IPS-20b (cell line): ENCODE results near the gene PPP2R2D.

Experiments used
- H3K27ac ChIP-seq: one replicate; pipeline ENCODE4 v1.5.1; 2013; ENCODE audit warnings: low read length
- H3K27me3 ChIP-seq: 2 replicates; pipeline ENCODE4 v1.6.1; 2013; ENCODE audit warnings: mild to moderate bottlenecking, low read length, inconsistent platforms; ENCODE audit not compliant: insufficient read depth
- H3K36me3 ChIP-seq: 2 replicates; pipeline ENCODE4 v1.6.1; 2013; ENCODE audit warnings: low read depth, mild to moderate bottlenecking, inconsistent platforms, low read length, moderate library complexity; ENCODE audit not compliant: insufficient read depth
- H3K4me1 ChIP-seq: 2 replicates; pipeline ENCODE4 v1.6.1; 2013; ENCODE audit warnings: mild to moderate bottlenecking, control low read depth, inconsistent platforms, low read length, moderate library complexity; ENCODE audit not compliant: insufficient read depth
- H3K4me3 ChIP-seq: 2 replicates; pipeline ENCODE4 v1.5.1; 2013; ENCODE audit warnings: mild to moderate bottlenecking, low read length, inconsistent platforms
- H3K9ac ChIP-seq: 2 replicates; pipeline ENCODE4 v1.6.1; 2013; ENCODE audit warnings: low read depth, mild to moderate bottlenecking, inconsistent platforms, low read length, moderate library complexity
- H3K9me3 ChIP-seq: 2 replicates; pipeline ENCODE4 v1.6.1; 2013; ENCODE audit warnings: mild to moderate bottlenecking, low read depth, low read length, inconsistent platforms; ENCODE audit not compliant: insufficient read depth

Gene PPP2R2D

DNA sequence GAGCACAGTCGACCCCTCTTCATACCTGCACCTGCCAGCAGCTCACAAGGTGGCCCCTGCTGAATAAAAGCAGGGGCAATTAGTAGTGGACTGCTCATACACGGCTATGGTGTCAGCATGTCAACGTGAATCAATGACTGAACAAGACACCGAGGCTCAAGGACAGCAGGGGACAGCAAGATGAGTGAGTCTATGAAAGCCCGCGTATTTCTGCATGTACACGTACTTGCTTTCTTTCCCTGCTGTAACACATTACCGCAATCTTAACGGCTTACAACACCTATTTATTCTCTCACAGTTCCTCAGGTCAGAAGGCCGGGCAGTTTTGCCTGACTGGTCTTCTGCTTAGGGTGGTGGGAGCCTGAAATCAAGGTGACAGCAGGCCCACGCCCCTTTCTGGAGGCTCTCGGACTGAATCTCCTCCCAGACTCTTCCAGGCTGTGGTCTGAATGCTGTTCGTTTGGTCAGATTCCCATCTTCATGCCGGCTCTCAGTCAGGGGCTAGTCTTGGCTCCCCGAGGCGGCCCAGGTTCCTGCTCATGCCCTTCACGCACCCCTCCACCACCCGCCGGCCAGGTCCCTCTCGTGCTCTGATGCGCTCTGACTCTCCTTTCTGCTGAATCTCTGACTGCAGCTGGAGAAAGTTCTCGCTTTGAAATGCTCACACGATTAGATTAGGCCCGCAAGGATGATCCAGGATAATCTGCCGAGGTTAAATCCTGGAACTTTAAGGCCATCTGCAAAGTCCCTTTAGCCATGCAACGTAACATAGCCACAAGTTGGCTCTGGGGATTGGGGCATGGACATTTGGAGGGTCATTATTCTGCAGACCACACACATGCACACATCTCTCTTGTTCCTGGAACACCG, 7.8 kb upstream of the PPP2R2D start:
- H3K27ac ChIP-seq = no peak overlapping the region
- no peak overlapping the region for H3K9ac ChIP-seq
- no peaks in the 10 kb centered on the region for H3K36me3 ChIP-seq
- no peak overlapping the region for H3K4me3 ChIP-seq
- H3K27me3 ChIP-seq = peaks cover 9% of the 10 kb centered on the region; the same call in 1 of the 2 replicates
- H3K9me3 ChIP-seq = no peaks in the 10 kb centered on the region
- H3K4me1 ChIP-seq = no peaks in the 10 kb centered on the region

DNA sequence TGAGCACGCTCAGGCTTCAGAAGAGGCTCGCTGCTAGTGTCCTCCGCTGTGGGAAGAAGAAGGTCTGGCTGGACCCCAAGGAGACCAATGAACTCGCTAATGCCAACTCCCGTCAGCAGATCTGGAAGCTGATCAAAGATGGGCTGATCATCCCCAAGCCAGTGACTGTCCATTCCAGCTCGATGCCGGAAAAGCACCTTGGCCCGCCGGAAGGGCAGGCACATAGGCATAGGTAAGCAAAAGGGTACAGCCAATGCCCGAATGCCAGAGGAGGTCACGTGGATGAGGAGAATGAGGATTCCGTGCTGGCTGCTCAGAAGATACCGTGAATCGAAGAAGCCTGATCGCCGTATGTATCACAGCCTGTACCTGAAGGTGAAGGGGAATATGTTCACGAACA, 5.7 kb upstream of the PPP2R2D start:
- peaks cover 26% of the 10 kb centered on the region for H3K27me3 ChIP-seq
- H3K9me3 ChIP-seq = no peaks in the 10 kb centered on the region
- no peaks in the 10 kb centered on the region for H3K36me3 ChIP-seq
- H3K27ac ChIP-seq = no peak overlapping the region
- H3K4me1 ChIP-seq = no peaks in the 10 kb centered on the region
- H3K4me3 ChIP-seq = no peak overlapping the region
- no peak overlapping the region for H3K9ac ChIP-seq

DNA sequence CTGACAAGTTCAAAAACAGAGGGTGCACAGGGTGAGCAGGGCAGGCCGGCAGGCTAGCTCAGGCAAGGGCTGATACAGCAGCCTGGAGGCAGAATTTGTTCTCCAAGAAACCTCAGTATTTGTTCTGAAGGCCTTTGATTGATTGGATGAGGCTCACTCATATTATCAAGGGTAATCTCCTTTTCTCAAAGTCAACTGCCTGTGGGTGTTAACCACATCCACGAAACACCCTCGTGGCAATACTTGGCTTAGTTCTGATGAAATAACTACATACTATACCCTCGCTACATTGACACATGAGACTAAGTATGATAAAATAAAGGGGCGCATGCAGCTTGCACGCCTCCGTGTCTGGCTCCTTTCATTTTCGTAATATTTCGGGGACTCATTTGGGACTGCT, 4.4 kb upstream of the PPP2R2D start:
- no peaks in the 10 kb centered on the region for H3K4me1 ChIP-seq
- no peaks in the 10 kb centered on the region for H3K9me3 ChIP-seq
- H3K9ac ChIP-seq = no peak overlapping the region
- no peaks in the 10 kb centered on the region for H3K36me3 ChIP-seq
- no peak overlapping the region for H3K4me3 ChIP-seq
- no peak overlapping the region for H3K27ac ChIP-seq
- H3K27me3 ChIP-seq = peaks cover 26% of the 10 kb centered on the region

DNA sequence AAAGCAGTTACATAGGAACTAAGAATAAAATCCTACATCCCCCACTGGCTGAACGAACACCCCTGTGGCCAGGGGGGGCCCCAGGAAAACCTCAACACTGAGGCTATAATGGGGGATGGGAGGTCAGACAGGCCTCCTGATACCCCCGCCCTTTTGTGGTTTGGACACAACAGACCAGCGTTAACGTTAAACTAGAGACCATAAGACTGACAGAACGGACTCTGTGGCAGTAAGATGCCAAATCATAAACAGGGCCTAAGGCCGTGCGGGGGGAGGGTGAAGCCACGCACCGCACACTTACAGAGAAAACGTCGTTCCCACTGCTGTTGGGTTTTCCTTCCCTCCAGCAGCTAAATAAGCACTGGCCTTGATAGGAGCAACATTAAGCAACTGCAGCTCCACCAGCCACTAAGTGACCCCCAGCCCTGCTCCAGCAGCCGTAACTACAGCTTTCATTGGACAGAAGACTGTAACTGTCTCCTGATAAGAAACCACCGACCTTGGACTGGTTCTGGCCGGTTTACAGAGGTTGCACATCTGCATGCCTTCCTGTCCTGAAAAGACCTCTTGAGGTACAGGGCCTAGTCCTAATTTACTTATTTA, 3.4 kb upstream of the PPP2R2D start:
- 0 out of 2 replicates have a peak, but pooled peaks cover 1% of the 10 kb centered on the region for H3K36me3 ChIP-seq
- H3K27me3 ChIP-seq = peaks cover 16% of the 10 kb centered on the region
- no peak overlapping the region for H3K9ac ChIP-seq
- H3K9me3 ChIP-seq = no peaks in the 10 kb centered on the region
- H3K4me1 ChIP-seq = peaks cover 5% of the 10 kb centered on the region; the same call in 1 of the 2 replicates
- no peak overlapping the region for H3K4me3 ChIP-seq
- H3K27ac ChIP-seq = no peak overlapping the region

DNA sequence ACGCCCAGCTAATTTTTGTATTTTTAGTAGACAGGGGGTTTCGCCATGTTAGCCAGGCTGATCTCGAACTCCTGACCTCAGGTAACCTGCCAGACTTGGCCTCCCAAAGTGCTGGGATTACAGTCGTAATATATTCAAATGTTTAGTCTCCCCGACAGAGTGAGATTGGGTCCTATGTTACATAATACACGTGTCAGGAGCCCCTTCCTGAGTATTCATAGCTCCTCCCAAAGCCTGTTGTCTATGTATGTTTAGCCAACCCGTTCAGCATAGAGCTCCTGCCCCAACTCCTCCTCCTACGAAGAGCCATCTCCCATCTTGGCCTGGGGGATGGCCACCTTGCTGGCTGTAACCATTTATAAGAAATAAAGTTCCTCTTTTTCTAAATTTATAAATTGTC, 2.7 kb upstream of the PPP2R2D start:
- Histone ChIP-seq H3K27me3 (peaks cover 16% of the 10 kb centered on the region), H3K9ac (no peak overlapping the region), H3K4me3 (no peak overlapping the region), H3K36me3 (0 out of 2 replicates have a peak, but pooled peaks cover 6% of the 10 kb centered on the region), H3K9me3 (no peaks in the 10 kb centered on the region), H3K4me1 (peaks cover 10% of the 10 kb centered on the region; the same call in 1 of the 2 replicates), H3K27ac (no peak overlapping the region)

DNA sequence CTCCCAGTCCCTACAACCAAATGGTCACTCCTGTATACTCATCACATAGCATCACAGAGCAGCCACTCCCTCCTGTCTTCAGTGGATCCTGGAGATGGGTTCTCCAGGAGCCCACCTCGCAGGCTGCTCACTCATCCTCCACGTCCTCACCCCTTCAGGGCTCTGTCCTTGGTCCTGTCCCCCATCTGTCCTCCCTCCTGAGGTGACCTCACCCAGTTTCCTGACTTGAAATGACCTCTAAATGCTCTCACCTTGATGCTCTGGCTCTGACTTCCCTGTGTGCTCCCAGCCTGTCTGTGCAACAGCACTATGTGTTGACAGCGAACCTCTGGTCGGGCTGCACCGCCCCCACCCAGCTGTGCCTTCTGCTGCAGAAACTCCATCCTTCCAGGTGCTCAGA, 2.1 kb upstream of the PPP2R2D start:
- Histone ChIP-seq H3K4me3 (no peak overlapping the region), H3K4me1 (peaks cover 10% of the 10 kb centered on the region; the same call in 1 of the 2 replicates), H3K9me3 (no peaks in the 10 kb centered on the region), H3K27me3 (peaks cover 16% of the 10 kb centered on the region), H3K27ac (no peak overlapping the region), H3K36me3 (peaks cover 10% of the 10 kb centered on the region; the same call in 1 of the 2 replicates), H3K9ac (no peak overlapping the region)

DNA sequence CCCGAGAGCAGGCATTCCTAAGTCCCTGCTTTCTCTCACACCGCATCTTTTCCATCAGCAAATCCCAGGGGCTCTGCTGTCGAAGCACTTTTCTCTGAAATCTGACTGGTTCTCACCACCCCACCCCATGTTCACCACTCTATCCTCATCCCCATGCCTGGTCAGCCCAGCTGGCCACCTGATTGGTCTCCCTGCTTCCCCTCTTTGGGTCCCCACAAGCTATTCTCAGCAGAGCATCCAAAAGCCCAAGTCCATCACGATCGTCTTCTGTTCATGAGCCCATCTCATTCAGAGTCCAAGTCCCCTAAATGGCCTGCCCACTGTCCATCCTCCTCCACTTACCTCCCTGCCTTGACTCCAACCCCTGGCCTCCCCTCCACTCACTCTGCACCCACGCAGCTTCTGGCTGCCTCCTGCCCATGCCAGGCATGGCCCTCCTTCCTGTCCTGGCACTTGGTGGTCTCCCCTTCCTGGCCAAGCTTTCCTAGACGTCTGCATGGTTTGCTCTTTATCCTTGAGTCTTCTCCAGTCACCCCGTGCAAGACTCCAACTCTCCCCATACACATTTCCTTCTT, 1.6 kb upstream of the PPP2R2D start:
- Histone ChIP-seq H3K4me1 (peaks cover 10% of the 10 kb centered on the region; the same call in 1 of the 2 replicates), H3K36me3 (peaks cover 10% of the 10 kb centered on the region; the same call in 1 of the 2 replicates), H3K9me3 (no peaks in the 10 kb centered on the region), H3K27me3 (peaks cover 16% of the 10 kb centered on the region), H3K4me3 (no peak overlapping the region), H3K27ac (no peak overlapping the region), H3K9ac (no peak overlapping the region)

DNA sequence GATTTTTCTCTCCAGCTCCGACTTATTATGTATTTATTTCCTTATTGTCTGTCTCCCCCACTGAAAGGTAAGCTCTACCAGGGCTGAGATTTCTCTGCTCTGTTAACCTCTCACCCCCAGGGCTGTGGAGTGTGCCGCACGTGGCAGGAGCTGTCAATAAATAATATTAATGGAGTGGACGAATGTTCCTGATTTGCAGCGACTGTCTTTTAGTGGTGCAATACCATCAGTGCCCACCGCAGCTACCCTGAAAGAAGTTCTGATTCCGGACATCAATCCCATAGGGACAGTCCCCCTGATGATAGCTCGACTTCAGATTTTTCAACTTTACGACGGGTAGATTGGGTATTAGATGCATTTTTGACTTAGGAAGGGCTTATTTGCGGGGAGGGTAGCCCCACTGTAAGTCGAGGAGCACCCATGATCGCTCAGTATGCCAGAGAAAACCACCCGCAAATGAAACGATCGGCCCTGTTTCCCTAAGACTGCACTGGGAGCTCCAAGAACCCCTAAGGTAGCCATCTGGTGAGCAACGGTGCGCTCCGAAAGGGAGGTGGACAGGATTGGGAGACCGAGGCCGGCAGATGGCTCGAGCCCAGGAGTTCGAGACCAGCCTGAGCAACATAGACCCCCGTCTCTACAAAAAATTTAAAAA, 986 bp upstream of the PPP2R2D start:
- Histone ChIP-seq H3K27ac (peak overlapping the region; percentile 30), H3K36me3 (peaks cover 10% of the 10 kb centered on the region; the same call in 1 of the 2 replicates), H3K9me3 (no peaks in the 10 kb centered on the region), H3K27me3 (peaks cover 16% of the 10 kb centered on the region), H3K4me1 (peaks cover 10% of the 10 kb centered on the region; the same call in 1 of the 2 replicates), H3K9ac (peak overlapping the region; percentile 80), H3K4me3 (peak overlapping the region; percentile 83)

DNA sequence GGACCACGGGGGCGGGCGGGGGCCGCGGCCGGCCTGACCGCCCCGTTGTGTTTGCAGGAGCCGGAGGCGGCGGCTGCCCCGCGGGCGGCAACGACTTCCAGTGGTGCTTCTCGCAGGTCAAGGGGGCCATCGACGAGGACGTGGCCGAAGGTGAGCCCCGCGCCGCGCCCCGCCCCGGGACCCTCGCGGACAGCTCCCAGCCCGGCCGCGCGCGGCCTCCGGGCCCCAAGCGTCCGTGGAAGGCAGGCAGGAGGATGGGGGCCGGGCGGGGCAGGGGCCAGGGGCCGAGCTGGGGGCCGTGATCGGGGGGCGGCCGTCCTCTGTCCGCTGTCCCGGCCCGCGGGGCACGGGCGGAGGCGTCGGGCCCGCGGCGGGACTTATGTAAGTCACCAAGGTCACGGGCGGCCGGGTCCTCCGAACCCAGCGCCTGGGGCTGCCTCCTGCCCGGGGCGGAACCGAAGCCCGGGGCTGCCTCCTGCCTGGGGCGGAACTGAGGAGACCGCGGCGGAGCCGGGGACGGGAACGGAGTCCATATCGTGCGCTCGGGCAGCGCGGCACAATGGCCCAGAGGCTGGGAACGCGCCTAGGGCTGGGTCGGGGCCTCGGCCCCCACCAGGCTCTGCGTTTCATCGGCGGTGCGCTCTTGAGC, 497 bp downstream of the PPP2R2D start:
- Histone ChIP-seq H3K4me1 (peaks cover 10% of the 10 kb centered on the region; the same call in 1 of the 2 replicates), H3K36me3 (peaks cover 21% of the 10 kb centered on the region), H3K9me3 (no peaks in the 10 kb centered on the region), H3K27me3 (peaks cover 16% of the 10 kb centered on the region), H3K4me3 (peak overlapping the region; percentile 78), H3K9ac (peak overlapping the region; percentile 66; the same call in 1 of the 2 replicates), H3K27ac (no peak overlapping the region)

DNA sequence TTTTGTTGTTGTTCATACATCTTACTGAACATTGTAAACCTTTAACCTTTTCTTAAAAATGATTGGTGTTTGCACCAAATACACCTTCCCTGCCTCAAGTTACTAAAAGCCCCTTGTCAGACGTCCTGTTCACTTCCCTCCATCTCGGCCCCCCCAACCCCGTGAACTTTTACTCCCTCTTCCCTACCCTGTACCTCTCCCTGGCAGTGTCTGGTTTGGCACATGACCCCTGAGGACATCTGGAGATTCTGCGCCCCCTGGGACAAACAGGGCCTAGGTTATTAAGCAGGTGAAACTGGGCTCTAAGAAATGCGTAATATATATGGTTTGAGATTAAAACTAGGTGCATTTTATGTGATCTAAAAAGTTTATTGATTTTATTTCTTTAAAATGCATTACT, 1.4 kb downstream of the PPP2R2D start:
- H3K36me3 ChIP-seq = peaks cover 25% of the 10 kb centered on the region
- H3K4me1 ChIP-seq = peaks cover 10% of the 10 kb centered on the region; the same call in 1 of the 2 replicates
- H3K9ac ChIP-seq = peak overlapping the region; percentile 66; the same call in 1 of the 2 replicates
- no peak overlapping the region for H3K27ac ChIP-seq
- no peaks in the 10 kb centered on the region for H3K9me3 ChIP-seq
- peak overlapping the region; percentile 78 for H3K4me3 ChIP-seq
- peaks cover 16% of the 10 kb centered on the region for H3K27me3 ChIP-seq

DNA sequence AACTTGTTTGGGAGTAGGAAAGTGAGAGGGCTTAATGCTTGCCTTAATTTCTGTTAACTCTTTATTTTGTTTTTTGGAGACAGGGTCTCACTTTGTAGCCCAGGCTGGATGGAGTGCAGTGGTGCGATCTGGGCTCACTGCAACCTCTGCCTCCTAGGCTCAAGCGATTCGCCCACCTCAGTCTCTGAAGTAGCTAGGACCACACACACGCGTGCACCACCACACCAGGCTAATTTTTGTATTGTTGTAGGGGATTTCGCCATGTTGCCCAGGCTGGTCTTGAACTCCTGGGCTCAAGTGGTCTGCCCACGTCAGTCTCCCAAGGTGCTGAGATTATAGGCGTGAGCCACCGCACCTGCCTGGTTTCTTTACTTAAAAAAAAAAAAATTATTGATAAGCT, 1.9 kb downstream of the PPP2R2D start:
- H3K4me3 ChIP-seq = peak overlapping the region; percentile 78
- H3K4me1 ChIP-seq = peaks cover 10% of the 10 kb centered on the region; the same call in 1 of the 2 replicates
- H3K36me3 ChIP-seq = peaks cover 25% of the 10 kb centered on the region
- H3K9me3 ChIP-seq = no peaks in the 10 kb centered on the region
- H3K9ac ChIP-seq = no peak overlapping the region
- no peak overlapping the region for H3K27ac ChIP-seq
- H3K27me3 ChIP-seq = peaks cover 16% of the 10 kb centered on the region
